Measurements from ENCODE around the gene TCF21.

The TCF21 gene

GRCh38 chr6:133871131-133871530, 17.8 kb upstream of the TCF21 start:
- in situ Hi-C loops (cut with MboI; ENCODE audit: low pct_unique_long_range_greater_than_20kb, low sequenced_read_pairs, unreplicated experiment), result no loop called here
- DNase-seq (ENCODE audit: low spot score), result no peak
- no peak for TF ChIP-seq CTCF (IDR thresholded peaks at IDR 0.05; ENCODE audit: extremely low read depth, insufficient read depth, missing control alignments)

GRCh38 chr6:133873538-133873937, 15.4 kb upstream of the TCF21 start:
- DNase-seq (ENCODE audit: low spot score), result no peak
- no peak for TF ChIP-seq CTCF (IDR thresholded peaks at IDR 0.05; ENCODE audit: extremely low read depth, insufficient read depth, missing control alignments)
- in situ Hi-C loops (cut with MboI; ENCODE audit: low pct_unique_long_range_greater_than_20kb, low sequenced_read_pairs, unreplicated experiment), result no loop called here

GRCh38 chr6:133877116-133877515, 11.8 kb upstream of the TCF21 start:
- in situ Hi-C loops (cut with MboI; ENCODE audit: low pct_unique_long_range_greater_than_20kb, low sequenced_read_pairs, unreplicated experiment), result no loop called here
- no peak for TF ChIP-seq CTCF (IDR thresholded peaks at IDR 0.05; ENCODE audit: extremely low read depth, insufficient read depth, missing control alignments)
- DNase-seq (ENCODE audit: low spot score), result no peak

- TF ChIP-seq CTCF (IDR thresholded peaks at IDR 0.05; ENCODE audit: extremely low read depth, insufficient read depth, missing control alignments), result no peak
- in situ Hi-C loops (cut with MboI; ENCODE audit: low pct_unique_long_range_greater_than_20kb, low sequenced_read_pairs, unreplicated experiment), result no loop called here
- DNase-seq (ENCODE audit: low spot score), result no peak
Measured at GRCh38 chr6:133880006-133880405, 8.9 kb upstream of the TCF21 start.

- in situ Hi-C loops (cut with MboI; ENCODE audit: low pct_unique_long_range_greater_than_20kb, low sequenced_read_pairs, unreplicated experiment), result no loop called here
- no peak for TF ChIP-seq CTCF (IDR thresholded peaks at IDR 0.05; ENCODE audit: extremely low read depth, insufficient read depth, missing control alignments)
- no peak for DNase-seq (ENCODE audit: low spot score)
Measured at GRCh38 chr6:133880896-133881295, 8.0 kb upstream of the TCF21 start.

- no peak for DNase-seq (ENCODE audit: low spot score)
- TF ChIP-seq CTCF (IDR thresholded peaks at IDR 0.05; ENCODE audit: extremely low read depth, insufficient read depth, missing control alignments), result no peak
- in situ Hi-C loops (cut with MboI; ENCODE audit: low pct_unique_long_range_greater_than_20kb, low sequenced_read_pairs, unreplicated experiment), result no loop called here
Measured at GRCh38 chr6:133886104-133886775, 2.7 kb upstream of the TCF21 start.
